ENCODE data around the gene NEDD8.

GRCh38 chr14:24261256-24261968, 29.2 kb upstream of the NEDD8 start:
- TF ChIP-seq CTCF (IDR thresholded peaks at IDR 0.05) (no peak), POLR2A (IDR thresholded peaks at IDR 0.05) (no peak)
